KMS-11 (cell line): Measurements from ENCODE around the gene STMP1.
A peak's percentile ranks its signal among the peaks of the same experiment; 100 is the strongest.

Source experiments
- H2AFZ ChIP-seq: fragments of 200-600 bp; sonication (generic); 2 replicates; pipeline ENCODE4 v1.6.1; 2016; ENCODE audit warnings: antibody characterized with exemption, mixed run types, low read depth
- H3K27ac ChIP-seq: fragments of 200-600 bp; sonication (generic); 2 replicates; pipeline ENCODE4 v1.6.1; 2016; ENCODE audit warnings: mild to moderate bottlenecking, mixed run types
- H3K27me3 ChIP-seq: fragments of 200-600 bp; sonication (generic); 2 replicates; pipeline ENCODE4 v1.6.1; 2017; ENCODE audit warnings: mild to moderate bottlenecking, low read depth, mixed run types, moderate library complexity; ENCODE audit not compliant: insufficient read depth
- H3K36me3 ChIP-seq: fragments of 200-600 bp; sonication (generic); 2 replicates; pipeline ENCODE4 v1.6.1; 2017; ENCODE audit warnings: mild to moderate bottlenecking, mixed run types; ENCODE audit not compliant: insufficient read depth
- H3K4me1 ChIP-seq: fragments of 200-600 bp; sonication (generic); 2 replicates; pipeline ENCODE4 v1.6.1; 2016; ENCODE audit warnings: mild to moderate bottlenecking, low read depth, mixed run types; ENCODE audit not compliant: poor library complexity, severe bottlenecking
- H3K4me2 ChIP-seq: fragments of 200-600 bp; sonication (generic); 2 replicates; pipeline ENCODE4 v1.7.0; 2016; ENCODE audit warnings: mild to moderate bottlenecking, mixed run types
- H3K4me3 ChIP-seq: fragments of 200-600 bp; sonication (generic); IDR thresholded peaks from 2 replicates; pipeline ENCODE4 v1.6.1; 2017; ENCODE audit warnings: low read depth, low read length, mixed read lengths; ENCODE audit not compliant: insufficient read depth
- H3K79me2 ChIP-seq: fragments of 200-600 bp; sonication (generic); 2 replicates; pipeline ENCODE4 v1.6.1; 2016; ENCODE audit warnings: low read depth, mixed run types; ENCODE audit not compliant: insufficient read depth
- H3K9ac ChIP-seq: fragments of 200-600 bp; sonication (generic); 2 replicates; pipeline ENCODE4 v1.6.1; 2016; ENCODE audit warnings: mild to moderate bottlenecking, mixed run types
- H4K20me1 ChIP-seq: fragments of 200-600 bp; sonication (generic); 2 replicates; pipeline ENCODE4 v1.6.1; 2016; ENCODE audit warnings: mild to moderate bottlenecking, mixed run types; ENCODE audit not compliant: insufficient read depth
- CTCF ChIP-seq: fragments of 200-600 bp; sonication (generic); conservative IDR thresholded peaks from 2 replicates; pipeline ENCODE4 v1.6.1; 2017; ENCODE audit warnings: low read depth, mild to moderate bottlenecking, antibody characterized with exemption, low read length, moderate library complexity, mixed read lengths

Gene STMP1

GRCh38 chr7:135681762-135682161 lies 19.4 kb downstream of the STMP1 start:
- Histone ChIP-seq H3K4me1 (peaks cover 41% of the 10 kb centered on the region), H4K20me1 (no peaks in the 10 kb centered on the region), H2AFZ (no peak overlapping the region; the same call in 1 of the 2 replicates), H3K4me3 (no peak overlapping the region), H3K79me2 (no peaks in the 10 kb centered on the region), H3K27me3 (no peaks in the 10 kb centered on the region), H3K36me3 (no peaks in the 10 kb centered on the region), H3K27ac (peak overlapping the region; percentile 68; the same call in 1 of the 2 replicates), H3K9ac (peak overlapping the region; percentile 44; the same call in 1 of the 2 replicates), H3K4me2 (peak overlapping the region; percentile 88)
- no peak for TF ChIP-seq CTCF

GRCh38 chr7:135682191-135682590 lies 19.9 kb downstream of the STMP1 start:
- peaks cover 41% of the 10 kb centered on the region for H3K4me1 ChIP-seq
- no peak overlapping the region for H3K4me3 ChIP-seq
- no peaks in the 10 kb centered on the region for H3K36me3 ChIP-seq
- no peaks in the 10 kb centered on the region for H3K27me3 ChIP-seq
- no peaks in the 10 kb centered on the region for H4K20me1 ChIP-seq
- no peak overlapping the region for H3K27ac ChIP-seq
- no peaks in the 10 kb centered on the region for H3K79me2 ChIP-seq
- no peak for TF ChIP-seq CTCF
- H2AFZ ChIP-seq: no peak overlapping the region
- no peak overlapping the region for H3K9ac ChIP-seq
- H3K4me2 ChIP-seq: peak overlapping the region; percentile 88; the same call in 1 of the 2 replicates

- no peak overlapping the region for H3K4me2 ChIP-seq
- no peaks in the 10 kb centered on the region for H3K79me2 ChIP-seq
- H3K27ac ChIP-seq: no peak overlapping the region
- H3K9ac ChIP-seq: no peak overlapping the region
- H3K36me3 ChIP-seq: no peaks in the 10 kb centered on the region
- no peak for TF ChIP-seq CTCF
- H3K4me3 ChIP-seq: no peak overlapping the region
- no peaks in the 10 kb centered on the region for H3K27me3 ChIP-seq
- no peaks in the 10 kb centered on the region for H4K20me1 ChIP-seq
- no peak overlapping the region for H2AFZ ChIP-seq
- H3K4me1 ChIP-seq: peaks cover 41% of the 10 kb centered on the region
These were observed 21.3 kb downstream of the STMP1 start for GRCh38 chr7:135683609-135684008.

GRCh38 chr7:135684136-135684535 lies 21.8 kb downstream of the STMP1 start:
- no peaks in the 10 kb centered on the region for H4K20me1 ChIP-seq
- no peaks in the 10 kb centered on the region for H3K79me2 ChIP-seq
- no peak for TF ChIP-seq CTCF
- H2AFZ ChIP-seq: no peak overlapping the region
- no peak overlapping the region for H3K4me2 ChIP-seq
- no peaks in the 10 kb centered on the region for H3K36me3 ChIP-seq
- H3K27me3 ChIP-seq: no peaks in the 10 kb centered on the region
- no peak overlapping the region for H3K9ac ChIP-seq
- H3K4me3 ChIP-seq: no peak overlapping the region
- no peak overlapping the region for H3K27ac ChIP-seq
- peaks cover 36% of the 10 kb centered on the region for H3K4me1 ChIP-seq
